SK-N-SH (cell line): ENCODE results near the gene IGF1R. TPM values are rescaled to one million over a fixed set of nuclear protein-coding genes. Genes with fewer than 3 reads are reported as not detected.

Experiments used
- CTCF ChIA-PET: fragments of 300-600, 350-600 bp; formaldehyde crosslinking; extraction: SDS; loops from one replicate; lab custom pipeline; 2021; lab: Yijun Ruan, JAX
- POLR2A ChIA-PET: fragments of 350-600 bp; sonication (Branson Sonifier 250); formaldehyde crosslinking; extraction: SDS; loops from one replicate; lab custom pipeline; 2020; ENCODE audit warnings: antibody characterized with exemption, inconsistent platforms; lab: Yijun Ruan, JAX
- DNase-seq: peaks from one replicate; pipeline ENCODE4 v3.0.0; 2012
- H2AFZ ChIP-seq: fragments of 200-600 bp; sonication (generic); 2 replicates; pipeline ENCODE4 v1.8.1; 2016; ENCODE audit warnings: antibody characterized with exemption, mild to moderate bottlenecking, low read depth
- H3F3A ChIP-seq: fragments of 200-600 bp; sonication (generic); replicated peaks from 2 replicates; pipeline ENCODE3; 2016; ENCODE audit warnings: antibody characterized with exemption, mild to moderate bottlenecking; ENCODE audit not compliant: insufficient read depth
- H3K27ac ChIP-seq, 2 experiments: fragments of 200-500 bp in 1 of 2; fragments of 200-600 bp in 1 of 2; sonication (Bioruptor generic) in 1 of 2; sonication (generic), shearing (Covaris generic) in 1 of 2; 2 replicates each; pipeline versions ENCODE4 v1.5.1 to v1.6.1; 2014 to 2016; ENCODE audit warnings: low read depth in 2 of 2, inconsistent platforms in 1 of 2, low read length in 1 of 2, mild to moderate bottlenecking in 1 of 2, mixed read lengths in 1 of 2
- H3K27me3 ChIP-seq: fragments of 200-600 bp; sonication (generic), shearing (Covaris generic); 2 replicates; pipeline ENCODE4 v1.6.1; 2016; ENCODE audit warnings: mixed run types; ENCODE audit not compliant: insufficient read depth
- H3K36me3 ChIP-seq, 2 experiments: fragments of 200-500 bp in 1 of 2; fragments of 200-600 bp in 1 of 2; sonication (Bioruptor generic) in 1 of 2; sonication (generic) in 1 of 2; replicated peaks in 1 of 2; 2 replicates each; pipeline versions ENCODE3 to v1.5.1; 2014 to 2016; ENCODE audit warnings: low read length in 1 of 2, mild to moderate bottlenecking in 1 of 2; ENCODE audit not compliant: insufficient read depth in 2 of 2, control insufficient read depth in 1 of 2
- H3K4me1 ChIP-seq, 2 experiments: fragments of 200-500 bp in 1 of 2; fragments of 200-600 bp in 1 of 2; sonication (Bioruptor generic) in 1 of 2; sonication (generic), shearing (Covaris generic) in 1 of 2; 2 replicates each; pipeline versions ENCODE4 v1.5.1 to v1.6.1; 2014 to 2016; ENCODE audit warnings: low read depth in 1 of 2, low read length in 1 of 2, mixed run types in 1 of 2; ENCODE audit not compliant: insufficient read depth in 2 of 2, control insufficient read depth in 1 of 2
- H3K4me2 ChIP-seq: fragments of 200-600 bp; sonication (generic), shearing (Covaris generic); 2 replicates; pipeline ENCODE4 v1.6.1; 2017; ENCODE audit warnings: mixed run types
- H3K4me3 ChIP-seq, 2 experiments: fragments of 200-500 bp in 1 of 2; fragments of 200-600 bp in 1 of 2; sonication (Bioruptor generic) in 1 of 2; sonication (generic), shearing (Covaris generic) in 1 of 2; 2 replicates each; pipeline versions ENCODE4 v1.5.1 to v1.8.1; 2014 to 2016; ENCODE audit warnings: low read depth in 2 of 2, inconsistent platforms in 1 of 2, low read length in 1 of 2, mild to moderate bottlenecking in 1 of 2, mixed read lengths in 1 of 2, moderate library complexity in 1 of 2
- H3K79me2 ChIP-seq: fragments of 200-600 bp; sonication (generic); 2 replicates; pipeline ENCODE4 v1.8.1; 2017; ENCODE audit warnings: mild to moderate bottlenecking; ENCODE audit not compliant: insufficient read depth
- H3K9ac ChIP-seq: fragments of 200-600 bp; sonication (generic); 2 replicates; pipeline ENCODE4 v1.6.1; 2017; ENCODE audit warnings: mixed run types
- H3K9me2 ChIP-seq: fragments of 200-600 bp; sonication (generic); 2 replicates; pipeline ENCODE4 v1.6.1; 2017; ENCODE audit warnings: mixed run types
- H3K9me3 ChIP-seq: fragments of 200-600 bp; sonication (generic); 2 replicates; pipeline ENCODE4 v1.6.1; 2017; ENCODE audit warnings: mixed run types, mild to moderate bottlenecking, moderate library complexity
- H4K20me1 ChIP-seq: fragments of 200-600 bp; sonication (generic); 2 replicates; pipeline ENCODE4 v1.6.1; 2017; ENCODE audit warnings: mild to moderate bottlenecking, mixed run types; ENCODE audit not compliant: insufficient read depth
- ELF1 ChIP-seq: IDR thresholded peaks from 2 replicates; pipeline ENCODE4 v1.4.0; 2012
- EP300 ChIP-seq, 2 experiments: IDR thresholded peaks; 2 replicates each; pipeline versions ENCODE4 v1.4.0 to v1.6.1; 2012; ENCODE audit warnings: borderline replicate concordance in 1 of 2, low read depth in 1 of 2, low read length in 1 of 2
- FOSL2 ChIP-seq: IDR thresholded peaks from 2 replicates; pipeline ENCODE4 v1.4.0; 2012; ENCODE audit warnings: low read depth, mild to moderate bottlenecking, moderate library complexity, borderline replicate concordance
- FOXJ3 ChIP-seq: sonication (generic); formaldehyde crosslinking; IDR thresholded peaks from 2 replicates; pipeline ENCODE4 v1.5.1; 2020; ENCODE audit warnings: mild to moderate bottlenecking, missing genetic modification reagents
- FOXM1 ChIP-seq: IDR thresholded peaks from 2 replicates; pipeline ENCODE4 v1.4.0; 2012; ENCODE audit warnings: low read depth, mild to moderate bottlenecking
- GABPA ChIP-seq: IDR thresholded peaks from 2 replicates; pipeline ENCODE4 v1.4.0; 2012; ENCODE audit warnings: low read depth, mild to moderate bottlenecking
- JUND ChIP-seq: IDR thresholded peaks from 2 replicates; pipeline ENCODE4 v1.4.0; 2012
- MXI1 ChIP-seq: IDR thresholded peaks from 2 replicates; pipeline ENCODE4 v1.6.1; 2012; ENCODE audit warnings: mild to moderate bottlenecking, low read depth, low read length, improper control_type of control experiment
- NFIC ChIP-seq: IDR thresholded peaks from 2 replicates; pipeline ENCODE4 v1.4.0; 2012; ENCODE audit warnings: borderline replicate concordance
- NRF1 ChIP-seq: IDR thresholded peaks from 2 replicates; pipeline ENCODE4 v1.6.1; 2012; ENCODE audit warnings: low read depth, mild to moderate bottlenecking, low read length
- RAD21 ChIP-seq: IDR thresholded peaks from 2 replicates; pipeline ENCODE4 v1.6.1; 2012; ENCODE audit warnings: mild to moderate bottlenecking, low read length
- RCOR1 ChIP-seq: fragments of 150-350 bp; IDR thresholded peaks from 2 replicates; pipeline ENCODE4 v1.6.1; 2017; ENCODE audit warnings: antibody characterized with exemption, low read length
- SIN3A ChIP-seq: IDR thresholded peaks from 2 replicates; pipeline ENCODE4 v1.6.1; 2012; ENCODE audit warnings: low read depth, mild to moderate bottlenecking, low read length, moderate library complexity, borderline replicate concordance
- SMC3 ChIP-seq: IDR thresholded peaks from 2 replicates; pipeline ENCODE4 v1.6.1; 2012; ENCODE audit warnings: low read depth, low read length, improper control_type of control experiment
- TAF1 ChIP-seq: IDR thresholded peaks from 2 replicates; pipeline ENCODE4 v1.6.1; 2012; ENCODE audit warnings: low read depth, mild to moderate bottlenecking, low read length, moderate library complexity, borderline replicate concordance
- TEAD4 ChIP-seq: IDR thresholded peaks from 2 replicates; pipeline ENCODE4 v1.4.0; 2012; ENCODE audit warnings: mild to moderate bottlenecking, borderline replicate concordance; ENCODE audit not compliant: insufficient read depth
- YY1 ChIP-seq: IDR thresholded peaks from 2 replicates; pipeline ENCODE4 v1.4.0; 2012; ENCODE audit warnings: low read depth, mild to moderate bottlenecking
- ZBTB33 ChIP-seq: IDR thresholded peaks from 2 replicates; pipeline ENCODE4 v1.4.0; 2012; ENCODE audit warnings: low read depth, borderline replicate concordance
- WGBS: methylation state at CpG from one replicate; pipeline ENCODE4 v1.1.6; 2017; ENCODE audit warnings: low lambda C conversion rate; 5-methylcytosine and 5-hydroxymethylcytosine counted together
- polyA plus RNA-seq, 3 experiments: library from polyadenylated mRNA; depleted of rRNA; stranded (reverse); fragments of >200 nt; gene quantifications; 2 replicates each; pipeline ENCODE4 v1.2.3, GENCODE V29; 2012
- TF ChIP-seq, protein P1 (sequence below): fragments of 150-350 bp; IDR thresholded peaks from 2 replicates; pipeline ENCODE4 v1.6.1; 2017; ENCODE audit warnings: antibody characterized with exemption, low read length, low read depth, borderline replicate concordance
- TF ChIP-seq, protein P2 (sequence below): IDR thresholded peaks from 2 replicates; pipeline ENCODE4; 2012

Gene IGF1R
- polyA plus RNA-seq, 1 of the 3 experiments (the other 2 are of a cell fraction) = 9.5 TPM

DNA sequence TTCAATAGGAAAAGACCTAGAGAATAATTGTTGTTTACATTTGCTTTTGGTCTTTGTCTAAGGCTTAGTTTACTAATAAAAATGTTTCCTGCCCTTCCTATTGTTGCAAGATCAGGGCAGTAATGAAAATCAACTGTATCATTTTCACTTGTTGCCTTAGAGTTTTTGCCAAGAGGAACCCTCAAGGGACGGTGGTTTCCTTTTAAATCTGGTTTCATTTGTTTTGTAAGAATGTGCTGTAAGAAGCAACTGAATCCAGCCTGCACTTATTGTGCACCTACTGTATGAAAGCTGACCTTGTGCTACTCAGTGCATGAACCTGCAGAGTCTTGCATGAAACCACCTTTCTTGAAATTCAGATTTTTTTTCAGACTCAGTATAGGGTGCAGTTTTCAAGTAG is 5.3 kb downstream of the IGF1R start:
- Histone ChIP-seq H3K4me3 (no peak overlapping the region), H3K4me1 (peaks cover 4 to 12% of the 10 kb centered on the region in 2 experiments; a peak in 2 of 4 replicates), H3K4me2 (no peak overlapping the region), H4K20me1 (peaks cover 58% of the 10 kb centered on the region), H3K9me2 (no peaks in the 10 kb centered on the region), H3K27me3 (no peaks in the 10 kb centered on the region), H2AFZ (no peak overlapping the region), H3K27ac (no peak overlapping the region), H3K9ac (no peak overlapping the region), H3F3A (peaks cover 3% of the 10 kb centered on the region), H3K9me3 (no peaks in the 10 kb centered on the region), H3K36me3 (no peaks in the 10 kb centered on the region), H3K79me2 (peaks cover 93% of the 10 kb centered on the region)
- POLR2A ChIA-PET = no interaction called here
- DNase-seq = no peak
- WGBS = 64% methylated on average over 1 of the region's 1 CpG
- CTCF ChIA-PET = interaction anchor here (1.4 to 1.7 kb wide), 2 partner anchors 198 to 251 kb away, joined by 4 to 6 read pairs; no protein-coding TSS in a partner anchor
- TF ChIP-seq FOXM1 (no peak), RAD21 (no peak), FOXJ3 (CRISPR knock-in tag) (no peak), ELF1 (no peak), YY1 (no peak), ZBTB33 (no peak), TAF1 (no peak), GABPA (no peak), JUND (no peak), SMC3 (no peak), TEAD4 (no peak), EP300 (IDR thresholded peaks at IDR 0.05; ENCODE audit: borderline replicate concordance in 1 of 2, low read depth in 1 of 2, low read length in 1 of 2) (no peak), FOSL2 (no peak)
- TF ChIP-seq, protein P1, sequence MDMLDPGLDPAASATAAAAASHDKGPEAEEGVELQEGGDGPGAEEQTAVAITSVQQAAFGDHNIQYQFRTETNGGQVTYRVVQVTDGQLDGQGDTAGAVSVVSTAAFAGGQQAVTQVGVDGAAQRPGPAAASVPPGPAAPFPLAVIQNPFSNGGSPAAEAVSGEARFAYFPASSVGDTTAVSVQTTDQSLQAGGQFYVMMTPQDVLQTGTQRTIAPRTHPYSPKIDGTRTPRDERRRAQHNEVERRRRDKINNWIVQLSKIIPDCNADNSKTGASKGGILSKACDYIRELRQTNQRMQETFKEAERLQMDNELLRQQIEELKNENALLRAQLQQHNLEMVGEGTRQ = no peak
- TF ChIP-seq, protein P2, sequence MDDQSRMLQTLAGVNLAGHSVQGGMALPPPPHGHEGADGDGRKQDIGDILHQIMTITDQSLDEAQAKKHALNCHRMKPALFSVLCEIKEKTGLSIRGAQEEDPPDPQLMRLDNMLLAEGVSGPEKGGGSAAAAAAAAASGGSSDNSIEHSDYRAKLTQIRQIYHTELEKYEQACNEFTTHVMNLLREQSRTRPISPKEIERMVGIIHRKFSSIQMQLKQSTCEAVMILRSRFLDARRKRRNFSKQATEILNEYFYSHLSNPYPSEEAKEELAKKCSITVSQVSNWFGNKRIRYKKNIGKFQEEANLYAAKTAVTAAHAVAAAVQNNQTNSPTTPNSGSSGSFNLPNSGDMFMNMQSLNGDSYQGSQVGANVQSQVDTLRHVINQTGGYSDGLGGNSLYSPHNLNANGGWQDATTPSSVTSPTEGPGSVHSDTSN = no peak

GRCh38 chr15:98654790-98655360 is 6.5 kb downstream of the IGF1R start:
- DNase-seq = no peak
- H3K27me3 ChIP-seq = no peaks in the 10 kb centered on the region
- H3K79me2 ChIP-seq = peaks cover 100% of the 10 kb centered on the region
- H3K4me3 ChIP-seq = no peak overlapping the region
- 69% methylated on average over 4 of the region's 4 CpGs for WGBS
- no peak overlapping the region for H3K9ac ChIP-seq
- no peaks in the 10 kb centered on the region for H3K9me2 ChIP-seq
- H3F3A ChIP-seq = peaks cover 3% of the 10 kb centered on the region
- POLR2A ChIA-PET = no interaction called here
- H3K9me3 ChIP-seq = no peaks in the 10 kb centered on the region
- no peak overlapping the region for H3K27ac ChIP-seq
- no peaks in the 10 kb centered on the region for H3K36me3 ChIP-seq
- no peak overlapping the region for H2AFZ ChIP-seq
- H3K4me2 ChIP-seq = no peak overlapping the region; the same call in 1 of the 2 replicates
- H4K20me1 ChIP-seq = peaks cover 68% of the 10 kb centered on the region
- H3K4me1 ChIP-seq = peaks cover 4 to 15% of the 10 kb centered on the region in 2 experiments; a peak in 3 of 4 replicates
- TF ChIP-seq ELF1 = no peak
- TF ChIP-seq NFIC = no peak
- no peak for TF ChIP-seq NRF1
- no peak for TF ChIP-seq RCOR1
- no peak for TF ChIP-seq MXI1
- no peak for TF ChIP-seq RAD21
- no peak for TF ChIP-seq YY1
- TF ChIP-seq TAF1 = no peak
- no peak for TF ChIP-seq SMC3
- TF ChIP-seq FOXM1 = no peak
- TF ChIP-seq SIN3A = no peak
- TF ChIP-seq ZBTB33 = no peak
- CTCF ChIA-PET = interaction anchor here (0.7 to 1.7 kb wide), 3 partner anchors 109 to 196 kb away, joined by 3 to 6 read pairs (median 3); no protein-coding TSS in a partner anchor
